ENCODE data around the gene SPATS2.

DNA sequence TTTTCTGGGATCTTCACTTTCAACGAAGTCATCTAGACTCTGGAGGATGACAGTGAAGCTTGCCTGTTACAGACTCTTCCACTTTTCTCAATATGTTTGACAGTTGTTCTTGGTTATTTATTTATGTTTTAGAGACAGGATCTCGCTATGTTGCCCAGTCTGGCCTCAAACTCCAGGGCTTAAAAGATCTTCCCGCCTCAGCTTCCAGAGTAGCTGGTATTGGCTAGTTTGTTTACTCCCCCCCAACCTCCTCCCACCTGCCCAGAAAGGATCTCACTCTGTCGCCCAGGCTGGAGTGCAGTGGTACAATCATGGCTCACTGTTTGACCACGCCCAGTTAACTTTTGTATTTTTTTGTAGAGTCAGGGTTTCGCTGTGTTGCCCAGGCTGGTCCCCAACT is 3.3 kb downstream of the SPATS2 start:
- TF ChIP-seq CTCF (IDR thresholded peaks at IDR 0.05) = no peak
- no peak for TF ChIP-seq EZH2 (IDR thresholded peaks at IDR 0.05)
